ENCODE results near the gene KRTAP5-10. TPM values are rescaled to one million over a fixed set of nuclear protein-coding genes. Genes with fewer than 3 reads are reported as not detected.

The KRTAP5-10 gene, protein sequence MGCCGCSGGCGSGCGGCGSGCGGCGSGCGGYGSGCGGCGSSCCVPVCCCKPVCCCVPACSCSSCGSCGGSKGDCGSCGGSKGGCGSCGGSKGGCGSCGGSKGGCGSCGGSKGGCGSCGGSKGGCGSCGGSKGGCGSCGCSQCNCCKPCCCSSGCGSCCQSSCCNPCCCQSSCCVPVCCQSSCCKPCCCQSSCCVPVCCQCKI
- not detected in 2 replicates for total RNA-seq

GRCh38 chr11:71565263-71565662 is at the start of gene KRTAP5-10:
Gene KRTAP5-10 (plus strand): TSS chr11:71565563. CDS start chr11:71565588, 25 bp downstream.

DNA sequence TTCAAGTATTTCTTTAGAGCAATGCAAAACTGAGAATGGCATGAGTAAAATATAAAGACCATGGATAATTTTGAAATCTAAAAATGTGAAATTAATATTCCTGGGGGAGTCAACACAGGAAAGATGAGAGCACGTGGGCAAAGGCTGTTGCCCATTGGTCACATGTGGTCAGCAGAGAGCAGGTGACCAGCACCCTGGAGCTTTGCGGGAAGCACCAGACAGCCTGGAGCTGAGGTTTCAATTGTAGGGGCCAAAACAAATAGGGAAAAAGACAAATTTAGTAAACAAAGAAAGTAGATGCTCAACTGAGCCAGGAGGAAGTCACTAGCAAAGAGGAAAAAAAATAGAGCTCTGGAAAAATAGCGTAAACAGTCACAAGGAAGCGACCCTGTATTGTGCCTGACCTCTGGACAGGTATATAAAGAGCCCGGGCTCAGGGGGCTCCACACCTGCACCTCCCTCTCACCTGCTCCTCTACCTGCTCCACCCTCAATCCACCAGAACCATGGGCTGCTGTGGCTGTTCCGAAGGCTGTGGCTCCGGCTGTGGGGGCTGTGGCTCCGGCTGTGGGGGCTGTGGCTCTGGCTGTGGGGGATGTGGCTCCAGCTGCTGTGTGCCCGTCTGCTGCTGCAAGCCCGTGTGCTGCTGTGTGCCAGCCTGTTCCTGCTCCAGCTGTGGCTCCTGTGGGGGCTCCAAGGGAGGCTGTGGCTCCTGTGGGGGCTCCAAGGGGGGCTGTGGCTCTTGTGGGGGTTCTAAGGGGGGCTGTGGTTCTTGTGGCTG is 38.4 kb upstream of the KRTAP5-10 start, which contains the start of gene KRTAP5-7:
Gene KRTAP5-7, plus strand, starts transcription at position 472 of the 780 bp plus-strand sequence. Its CDS starts 34 bp downstream, at position 506.

GRCh38 chr11:71537977-71538665 is 27.2 kb upstream of the KRTAP5-10 start, which contains the start of gene KRTAP5-8:
Gene KRTAP5-8 (plus strand): TSS chr11:71538025. CDS start chr11:71538056, 31 bp downstream.

DNA sequence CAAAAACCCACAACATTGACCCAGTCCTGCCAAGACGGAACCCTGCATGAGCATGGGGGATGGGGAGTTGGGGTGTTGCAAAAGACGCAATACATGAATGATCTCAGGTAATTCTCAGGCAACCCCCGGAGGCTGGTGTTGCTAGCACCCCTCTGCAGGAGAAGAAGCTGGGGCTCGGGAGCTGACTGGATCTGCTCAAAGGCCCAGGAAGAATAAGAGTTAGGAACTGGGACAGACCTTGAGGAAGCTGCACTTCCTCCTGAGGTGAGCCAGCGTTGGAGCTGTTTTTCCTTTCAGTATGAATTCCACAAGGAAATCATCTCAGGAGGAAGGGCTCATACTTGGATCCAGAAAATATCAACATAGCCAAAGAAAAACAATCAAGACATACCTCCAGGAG is 17.2 kb upstream of the KRTAP5-10 start, which contains the start of gene KRTAP5-9:
Gene KRTAP5-9, plus strand, starts transcription at position 301 of the 400 bp plus-strand sequence. CDS start 238 bp downstream, outside the sequence.

GRCh38 chr11:71582309-71582895 is 17.0 kb downstream of the KRTAP5-10 start, which contains the start of gene KRTAP5-11:
Gene KRTAP5-11 (minus strand): TSS chr11:71582875. CDS start chr11:71582837, 38 bp downstream.

Small RNA genes within 50 kb of the gene (small RNA-seq; reads per million reads assigned to genes)
- not detected for gene AP000867.1 (ENCODE audit: low replicate concordance)
- gene KRTAP5-14P (ENCODE audit: low replicate concordance), result not detected

Other genes starting within 250 kb of the KRTAP5-10 start
- gene DHCR7, start 117.2 kb upstream of the KRTAP5-10 start, total RNA-seq, result 54.8 and 241 TPM in 2 replicates
- 68.9 and 91.0 TPM in 2 replicates for gene NADSYN1, start 112.4 kb upstream of the KRTAP5-10 start, total RNA-seq
- not detected in 2 replicates for gene KRTAP5-7, start 38.3 kb upstream of the KRTAP5-10 start, total RNA-seq
- not detected in 2 replicates for gene KRTAP5-8, start 27.5 kb upstream of the KRTAP5-10 start, total RNA-seq
- not detected in 2 replicates for gene KRTAP5-9, start 17.1 kb upstream of the KRTAP5-10 start, total RNA-seq
- gene KRTAP5-11, start 17.3 kb downstream of the KRTAP5-10 start, total RNA-seq, result not detected in 2 replicates